Muscle layer of duodenum (tissue), 2 donors: ENCODE results near the gene SRP68.
A peak's percentile ranks its signal among the peaks of the same experiment; 100 is the strongest.

ENCODE experiments used
- H3K27ac ChIP-seq: one replicate; pipeline ENCODE4 v1.7.0; 2013; ENCODE audit warnings: mild to moderate bottlenecking, low read length
- H3K27me3 ChIP-seq: one replicate; pipeline ENCODE4 v1.7.0; 2013; ENCODE audit warnings: low read depth, mild to moderate bottlenecking, control low read depth, low read length
- H3K36me3 ChIP-seq, 2 donors: one replicate each; pipeline ENCODE4 v1.7.0; 2013; ENCODE audit warnings: low read length in 2 of 2, control low read depth in 1 of 2, mild to moderate bottlenecking in 1 of 2; ENCODE audit not compliant: insufficient read depth in 2 of 2, control insufficient read depth in 1 of 2
- H3K4me1 ChIP-seq, 2 donors: one replicate each; pipeline ENCODE4 v1.7.0; 2013; ENCODE audit warnings: low read length in 2 of 2, mild to moderate bottlenecking in 2 of 2, control low read depth in 1 of 2, moderate library complexity in 1 of 2; ENCODE audit not compliant: insufficient read depth in 2 of 2, control insufficient read depth in 1 of 2
- H3K4me3 ChIP-seq, 2 donors: one replicate each; pipeline ENCODE4 v1.7.0; 2013; ENCODE audit warnings: low read length in 2 of 2, low read depth in 1 of 2, mild to moderate bottlenecking in 1 of 2
- H3K9me3 ChIP-seq, 2 donors: one replicate each; pipeline ENCODE4 v1.7.0; 2013; ENCODE audit warnings: low read length in 2 of 2, control low read depth in 1 of 2, mild to moderate bottlenecking in 1 of 2; ENCODE audit not compliant: control insufficient read depth in 1 of 2
- donor health status: healthy.

SRP68 gene

GRCh38 chr17:76103274-76104139 lies 31.2 kb upstream of the SRP68 start, which contains the start of gene EXOC7:
TSS of gene EXOC7 (minus strand) at chr17:76103787. CDS start at chr17:76103692, 95 bp downstream.
- H3K4me1 ChIP-seq: peaks cover 3 to 20% of the 10 kb centered on the region in 2 donors
- H3K4me3 ChIP-seq: peak within 1 kb of the TSS; percentile 88 to 91
- no peaks in the 10 kb centered on the region for H3K27me3 ChIP-seq
- no peaks in the 10 kb centered on the region for H3K9me3 ChIP-seq
- H3K36me3 ChIP-seq: peaks cover 17 to 18% of the 10 kb centered on the region in 2 donors
- peak within 1 kb of the TSS; percentile 53 for H3K27ac ChIP-seq

GRCh38 chr17:76102944-76103273 lies 30.6 kb upstream of the SRP68 start:
- peak overlapping the region; percentile 88 to 91 for H3K4me3 ChIP-seq
- peaks cover 17 to 19% of the 10 kb centered on the region in 2 donors for H3K36me3 ChIP-seq
- H3K27ac ChIP-seq: peak overlapping the region; percentile 53
- H3K27me3 ChIP-seq: no peaks in the 10 kb centered on the region
- peaks cover 3 to 20% of the 10 kb centered on the region in 2 donors for H3K4me1 ChIP-seq
- no peaks in the 10 kb centered on the region for H3K9me3 ChIP-seq

- no peaks in the 10 kb centered on the region for H3K9me3 ChIP-seq
- no peak overlapping the region for H3K4me3 ChIP-seq
- peaks cover 0 to 8% of the 10 kb centered on the region in 2 donors for H3K4me1 ChIP-seq
- no peak overlapping the region for H3K27ac ChIP-seq
- no peaks in the 10 kb centered on the region for H3K27me3 ChIP-seq
- peaks cover 37 to 62% of the 10 kb centered on the region in 2 donors for H3K36me3 ChIP-seq
These were observed 25.5 kb upstream of the SRP68 start for GRCh38 chr17:76097716-76098295.

- Histone ChIP-seq H3K4me1 (no peaks in the 10 kb centered on the region), H3K27me3 (no peaks in the 10 kb centered on the region), H3K4me3 (no peak overlapping the region), H3K9me3 (no peaks in the 10 kb centered on the region), H3K27ac (no peak overlapping the region), H3K36me3 (peaks cover 29 to 71% of the 10 kb centered on the region in 2 donors)
These were observed 23.6 kb upstream of the SRP68 start for GRCh38 chr17:76095943-76096342.

GRCh38 chr17:76094046-76094445 lies 21.7 kb upstream of the SRP68 start:
- Histone ChIP-seq H3K4me1 (no peaks in the 10 kb centered on the region), H3K36me3 (peaks cover 32 to 79% of the 10 kb centered on the region in 2 donors), H3K27me3 (no peaks in the 10 kb centered on the region), H3K4me3 (no peak overlapping the region), H3K27ac (no peak overlapping the region), H3K9me3 (no peaks in the 10 kb centered on the region)

- Histone ChIP-seq H3K36me3 (peaks cover 43 to 89% of the 10 kb centered on the region in 2 donors), H3K27ac (no peak overlapping the region), H3K4me3 (no peak overlapping the region), H3K9me3 (no peaks in the 10 kb centered on the region), H3K27me3 (no peaks in the 10 kb centered on the region), H3K4me1 (no peaks in the 10 kb centered on the region)
These were observed 20.5 kb upstream of the SRP68 start for GRCh38 chr17:76092526-76093413.

- Histone ChIP-seq H3K27ac (no peak overlapping the region), H3K27me3 (no peaks in the 10 kb centered on the region), H3K4me3 (no peak overlapping the region), H3K36me3 (peaks cover 49 to 91% of the 10 kb centered on the region in 2 donors), H3K9me3 (no peaks in the 10 kb centered on the region), H3K4me1 (no peaks in the 10 kb centered on the region)
These were observed 19.4 kb upstream of the SRP68 start for GRCh38 chr17:76091526-76092286.

- Histone ChIP-seq H3K9me3 (no peaks in the 10 kb centered on the region), H3K27me3 (no peaks in the 10 kb centered on the region), H3K4me3 (no peak overlapping the region), H3K36me3 (peaks cover 57 to 92% of the 10 kb centered on the region in 2 donors), H3K27ac (no peak overlapping the region), H3K4me1 (no peaks in the 10 kb centered on the region)
These were observed 18.3 kb upstream of the SRP68 start for GRCh38 chr17:76090517-76091129.

- no peaks in the 10 kb centered on the region for H3K9me3 ChIP-seq
- no peaks in the 10 kb centered on the region for H3K27me3 ChIP-seq
- no peak overlapping the region for H3K4me3 ChIP-seq
- H3K4me1 ChIP-seq: no peaks in the 10 kb centered on the region
- peaks cover 60 to 96% of the 10 kb centered on the region in 2 donors for H3K36me3 ChIP-seq
- H3K27ac ChIP-seq: no peak overlapping the region
These were observed 17.6 kb upstream of the SRP68 start for GRCh38 chr17:76089680-76090516.
